Anterior cingulate cortex (tissue), 58 donors: Measurements from ENCODE around the gene RHOG.
"Not testable (repeated sequence)": the region's sequence is repeated elsewhere in the genome, so short reads cannot be mapped to it uniquely, and the experiment has no call there.

ENCODE experiments used
- DNase-seq, 58 donors: peaks; one replicate each; lab custom pipeline; 2025; lab: John Stamatoyannopoulos, UW

The RHOG gene

DNA sequence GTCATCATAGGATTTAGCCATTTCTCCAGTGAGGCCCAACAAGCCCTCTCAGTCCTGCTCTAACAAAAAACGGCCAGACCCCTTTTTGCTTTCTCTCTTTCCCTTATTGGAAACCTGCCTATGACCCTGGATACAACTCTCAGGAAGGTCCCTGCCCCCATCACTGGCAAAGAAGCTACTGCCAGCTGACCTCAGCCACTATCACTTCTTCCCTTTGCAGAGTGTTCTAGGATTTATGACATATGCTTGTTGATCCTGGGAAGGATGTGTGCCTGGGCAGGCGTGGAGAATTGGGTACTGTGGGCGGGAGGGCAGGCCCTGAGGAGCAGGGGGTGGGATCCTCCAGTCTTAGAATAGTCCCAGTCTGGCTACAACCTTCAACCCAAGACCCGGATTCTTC is 24.9 kb downstream of the RHOG start:
- no peak for DNase-seq

DNA sequence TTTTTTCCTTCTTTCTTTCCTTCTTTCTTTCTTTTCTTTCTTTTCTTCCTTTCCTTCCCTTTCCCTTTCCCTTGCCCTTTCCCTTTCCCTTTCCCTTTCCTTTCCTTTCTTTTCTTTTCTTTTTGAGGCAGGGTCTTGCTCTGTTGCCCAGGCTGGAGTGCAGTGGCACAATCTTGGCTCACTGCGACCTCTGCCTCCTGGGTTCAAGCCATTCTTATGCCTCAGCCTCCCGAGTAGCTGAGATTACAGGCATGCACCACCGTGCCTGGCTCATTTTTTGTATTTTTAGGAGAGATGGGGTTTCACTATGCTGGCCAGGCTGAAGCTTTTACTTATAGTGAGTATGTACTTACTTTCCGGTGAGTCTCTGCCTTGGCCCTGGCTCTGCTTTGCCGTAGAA is 25.9 kb downstream of the RHOG start:
- not testable (repeated sequence) for DNase-seq

DNA sequence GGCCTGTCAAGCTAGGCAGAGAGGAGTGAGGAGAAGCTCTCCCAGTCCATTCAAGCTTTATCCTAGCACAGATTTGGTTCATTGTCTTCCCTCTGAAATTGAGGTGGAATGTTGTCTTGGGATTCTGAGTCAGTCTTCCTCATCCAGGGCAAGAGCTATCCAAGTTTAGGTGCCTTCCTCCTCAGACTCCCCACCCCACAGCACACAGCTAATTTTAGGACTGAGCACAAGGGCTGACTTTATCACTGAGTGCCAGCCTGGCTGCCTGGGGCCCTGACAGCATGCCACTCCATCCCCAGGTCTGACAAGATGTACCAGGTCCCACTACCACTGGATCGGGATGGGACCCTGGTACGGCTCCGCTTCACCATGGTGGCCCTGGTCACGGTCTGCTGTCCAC is 29.8 kb downstream of the RHOG start:
- no peak for DNase-seq

DNA sequence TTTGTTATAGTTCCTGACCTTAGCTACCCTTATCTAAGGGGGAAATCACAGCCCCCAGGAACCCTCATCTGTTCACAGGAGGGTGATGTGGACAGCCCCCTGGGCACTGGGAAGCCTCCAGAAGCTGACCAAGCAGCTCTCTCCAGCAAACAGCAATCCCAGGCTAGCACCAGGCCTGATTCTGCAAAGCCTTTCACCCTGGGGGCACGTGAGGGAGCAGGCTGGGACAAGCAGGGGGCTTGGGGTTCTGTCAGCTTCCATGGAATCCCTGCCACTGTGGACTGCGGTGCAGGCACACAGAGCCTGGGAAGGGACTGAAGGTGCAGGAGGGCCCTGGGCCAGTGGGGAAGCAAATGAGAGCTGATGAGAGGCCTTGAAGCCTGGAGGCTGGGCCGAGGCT is 30.3 kb downstream of the RHOG start:
- no peak for DNase-seq

DNA sequence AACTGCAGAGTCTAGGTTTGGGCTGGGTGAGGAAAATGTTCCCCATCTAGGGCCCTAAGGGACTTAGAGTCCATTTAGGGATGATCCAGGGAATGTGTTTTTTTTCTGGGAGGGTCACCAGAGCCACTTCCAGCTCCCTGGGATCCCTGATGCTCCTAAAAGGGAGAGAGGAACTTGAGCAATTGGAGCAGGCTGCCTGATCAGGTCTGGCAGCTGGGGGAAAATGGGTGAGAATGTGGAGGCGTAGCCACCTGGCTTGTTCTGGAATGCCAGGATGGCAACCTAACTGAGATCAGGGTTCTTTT is 31.2 kb downstream of the RHOG start:
- peak in 2 of 58 donors; percentile 23 to 27 for DNase-seq

DNA sequence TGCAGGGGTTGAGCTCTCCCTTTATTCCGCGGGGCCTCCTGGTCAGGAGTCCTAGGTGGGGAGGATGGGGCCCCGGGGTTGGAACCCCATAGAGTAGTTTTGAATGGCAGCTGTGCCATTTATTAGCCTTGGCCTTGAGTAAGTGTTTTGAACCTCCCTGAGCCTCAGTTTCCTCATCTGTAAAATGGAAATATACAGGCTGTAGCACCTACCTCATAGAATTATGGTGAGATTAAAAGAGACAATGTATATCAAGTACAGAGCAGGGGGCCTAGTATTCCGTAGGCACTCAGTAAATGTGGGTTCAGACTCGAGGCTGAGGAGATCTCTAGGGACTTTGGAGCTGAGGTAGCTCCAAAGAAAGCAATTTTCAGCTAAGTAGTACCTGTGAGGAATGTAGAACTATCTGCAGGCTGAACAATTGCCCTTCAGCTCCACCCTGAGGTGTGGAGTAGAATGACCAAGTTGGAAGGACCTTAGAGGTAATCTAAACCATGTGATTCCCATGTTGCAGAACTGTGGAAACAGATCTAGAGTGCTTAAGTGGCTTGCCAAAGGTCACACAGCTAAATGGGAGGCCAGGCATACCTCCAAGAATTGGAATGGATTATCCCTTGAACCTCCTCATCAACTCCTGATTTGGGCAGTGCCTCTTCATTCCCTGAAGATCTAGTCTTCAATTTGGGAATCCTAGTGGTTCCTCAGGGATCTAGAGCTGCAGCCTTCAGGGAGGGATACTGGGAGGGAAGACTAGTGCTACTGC is 31.7 kb downstream of the RHOG start:
- no peak for DNase-seq

DNA sequence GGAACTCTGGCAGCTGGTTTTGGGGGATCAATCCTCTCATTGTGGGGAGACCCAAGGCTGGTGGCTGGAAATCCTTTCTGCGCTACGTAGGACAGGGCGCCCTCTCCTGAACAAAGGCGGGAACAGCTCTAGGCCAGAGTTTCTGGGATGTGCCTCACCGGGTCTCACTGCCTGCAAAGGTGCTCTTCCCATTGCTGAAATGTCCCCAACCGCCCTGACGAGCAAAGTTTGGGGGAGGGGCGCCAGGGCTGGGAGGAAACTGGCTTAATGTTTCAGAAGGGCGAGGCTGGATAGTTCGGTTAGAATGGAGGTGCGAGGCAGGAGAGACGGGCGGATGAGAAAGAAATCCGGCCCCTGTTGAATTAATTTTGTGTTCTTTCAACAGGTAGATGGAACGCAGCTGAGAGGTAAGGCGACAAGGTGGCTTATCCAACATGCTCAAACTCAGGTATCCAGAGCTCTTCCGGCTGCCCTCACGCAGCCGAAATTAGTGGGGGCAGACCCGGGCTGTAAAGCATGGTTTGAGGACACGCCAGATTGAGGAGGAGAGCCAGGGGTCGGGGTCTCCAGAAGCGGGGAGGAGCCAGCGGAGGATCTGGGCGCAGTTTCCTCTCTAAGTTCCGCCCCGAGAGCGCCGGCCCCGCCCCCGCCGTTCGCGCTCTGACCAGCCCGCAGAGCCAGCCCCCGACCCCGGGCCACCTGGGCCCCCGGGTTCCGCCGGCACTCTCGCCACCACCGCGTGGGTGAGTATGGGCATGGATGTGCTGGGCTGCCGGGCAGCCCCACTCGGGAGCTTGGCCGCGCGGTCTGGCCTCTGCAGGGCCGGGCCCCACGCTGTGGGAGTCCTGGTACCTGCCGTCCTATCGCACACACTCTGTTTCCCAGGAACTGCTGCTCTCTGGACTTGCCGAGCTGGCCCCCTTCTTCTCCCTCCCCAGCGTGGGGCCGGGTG is 32.6 kb downstream of the RHOG start, which contains the start of gene PGAP2:
TSS of gene PGAP2 (plus strand) at position 652 of the 952 bp plus-strand sequence. CDS start 2,700 bp downstream, outside the sequence.
- peak in 36 of 58 donors; percentile 6 to 55 (median 31) for DNase-seq

DNA sequence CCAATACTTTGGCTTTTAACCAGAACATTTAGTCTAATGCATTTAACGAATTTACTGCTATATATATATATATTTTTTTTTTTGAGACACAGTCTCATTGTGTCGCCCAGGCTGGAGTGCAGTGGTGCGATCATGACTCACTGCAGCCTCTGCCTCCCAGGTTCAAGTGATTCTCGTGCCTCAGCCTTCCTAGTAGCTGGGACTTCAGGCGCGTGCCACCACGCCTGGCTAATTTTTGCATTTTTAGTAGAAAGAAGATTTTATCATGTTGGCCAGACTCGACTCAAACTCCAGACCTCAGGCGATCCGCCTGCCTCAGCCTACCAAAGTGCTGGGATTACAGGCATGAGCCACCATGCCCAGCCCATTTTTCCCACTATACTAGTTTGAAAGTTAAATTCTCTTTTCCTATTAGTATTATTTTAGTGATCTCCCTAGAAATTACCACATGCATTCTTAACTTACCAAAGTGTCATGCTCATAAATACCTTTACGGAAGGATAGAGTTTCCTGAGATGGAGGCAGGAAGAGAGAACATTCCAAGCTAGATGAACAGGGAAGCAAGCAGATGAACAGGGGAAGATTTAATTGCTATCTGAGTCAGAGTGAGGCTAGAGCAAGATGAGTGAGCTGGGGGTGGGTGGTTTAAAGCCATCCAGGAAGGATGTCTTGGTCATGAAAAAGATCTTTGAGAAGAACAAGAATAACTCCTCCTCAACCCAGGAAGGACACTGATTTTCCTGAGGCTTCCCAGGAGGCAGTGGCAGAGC is 36.8 kb downstream of the RHOG start:
- no peak for DNase-seq

DNA sequence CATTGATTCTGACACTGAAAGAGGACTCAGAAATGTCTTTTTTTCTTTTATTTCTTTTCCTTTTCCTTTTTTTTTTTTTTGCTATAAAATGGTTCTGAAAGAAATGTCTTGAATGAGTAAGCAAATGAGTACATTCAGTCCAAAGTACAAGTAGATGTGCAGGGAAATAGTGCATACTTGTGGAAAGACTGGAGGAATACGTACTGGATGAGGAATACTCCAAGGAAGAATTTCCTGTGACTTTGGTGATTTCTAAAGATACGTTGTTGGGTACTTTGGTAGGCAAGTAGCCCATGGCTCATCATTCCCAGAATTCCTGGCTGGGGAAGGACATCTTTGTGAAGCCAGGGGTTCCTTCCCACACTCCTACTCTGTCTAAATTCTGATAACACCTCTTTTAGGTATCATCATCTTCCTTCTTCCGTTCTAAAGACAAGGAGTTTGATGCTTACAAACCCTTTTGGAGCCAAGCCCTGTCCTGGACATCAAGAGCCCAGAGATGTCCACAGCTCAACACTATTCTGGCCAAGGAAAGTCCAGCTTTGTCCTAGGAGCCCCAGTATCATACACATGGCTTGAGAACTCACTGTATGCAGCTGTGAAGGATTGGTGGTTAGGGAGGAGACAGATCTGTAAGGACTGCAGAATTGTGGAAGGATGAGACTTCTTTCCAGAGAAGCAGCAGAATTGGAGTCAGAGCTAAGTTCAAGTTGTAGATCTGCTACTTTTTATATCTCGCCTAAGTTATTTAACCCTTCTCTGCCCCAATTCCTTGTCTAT is 38.6 kb downstream of the RHOG start:
- no peak for DNase-seq

DNA sequence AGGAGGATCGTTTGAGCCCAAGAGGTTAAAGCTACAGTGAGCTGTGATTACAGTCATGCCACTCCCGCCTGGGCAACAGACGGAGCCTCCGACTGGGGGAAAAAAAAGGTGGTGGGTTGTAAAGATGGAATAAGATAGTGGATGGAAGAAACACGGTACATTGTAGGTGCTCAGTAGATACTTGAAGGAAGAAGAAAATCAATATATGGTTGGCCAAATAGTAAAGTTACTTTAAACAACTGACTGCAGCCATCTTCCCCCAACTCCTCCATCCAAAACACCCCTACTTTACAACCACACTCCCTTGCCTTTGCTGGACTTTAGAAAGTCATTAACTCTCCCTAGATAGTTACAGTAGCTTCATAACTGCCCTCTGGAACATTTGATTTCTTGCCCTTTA is 40.9 kb downstream of the RHOG start:
- DNase-seq: no peak

DNA sequence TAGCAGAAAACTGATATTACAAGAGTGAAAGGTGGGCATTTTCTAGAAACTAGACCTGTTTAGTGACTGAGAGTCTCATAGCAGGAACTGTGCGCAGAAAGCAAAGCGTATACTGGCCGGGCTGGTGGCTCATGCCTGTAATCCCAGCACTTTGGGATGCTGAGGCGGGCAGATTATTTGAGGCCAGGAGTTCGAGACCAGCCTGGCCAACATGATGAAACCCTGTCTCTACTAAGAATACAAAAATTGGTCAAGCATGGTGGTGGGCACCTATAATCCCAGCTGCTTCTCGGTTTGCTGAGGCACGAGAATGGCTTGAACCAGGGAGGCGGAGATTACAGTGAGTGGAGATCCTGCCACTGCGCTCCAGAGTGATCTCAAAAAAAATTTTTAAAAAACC is 41.6 kb downstream of the RHOG start:
- no peak for DNase-seq

DNA sequence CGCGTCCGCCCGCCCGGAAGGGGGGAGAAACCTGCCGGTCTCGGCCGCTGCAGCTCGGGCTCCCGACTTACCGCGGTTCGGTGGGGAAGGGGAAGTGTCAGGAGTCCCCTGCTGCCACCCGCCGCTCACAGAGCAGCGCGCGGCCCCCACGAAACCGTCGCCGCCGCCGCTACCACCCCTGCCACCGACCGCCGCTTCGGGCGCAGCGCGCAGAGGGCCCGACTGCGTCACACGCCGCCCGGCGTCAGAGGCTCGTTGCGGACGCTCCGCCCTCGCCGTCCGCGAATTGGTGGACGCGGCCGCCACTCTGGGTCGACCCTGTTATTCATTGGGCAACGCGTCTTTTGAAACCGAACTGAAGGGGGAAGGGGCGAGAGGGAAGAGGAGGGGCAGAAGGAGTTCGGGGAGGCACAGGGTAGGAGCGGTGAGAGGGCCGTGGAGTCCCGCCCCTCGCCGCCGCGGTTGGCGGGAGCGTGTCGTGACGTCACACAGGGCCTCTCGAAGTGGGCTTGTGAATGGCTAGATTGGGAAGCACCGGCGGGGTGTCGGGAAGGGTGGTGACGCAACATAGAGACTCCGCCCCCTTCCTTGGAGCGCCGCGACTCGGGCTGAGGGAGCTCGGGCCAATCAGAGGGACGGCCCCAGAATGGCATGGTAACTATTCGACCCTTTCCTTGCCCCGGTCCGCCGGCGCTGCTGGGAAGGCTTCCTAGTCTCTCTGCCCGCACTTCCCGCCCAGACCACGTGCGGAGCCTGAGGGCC is 43.2 kb downstream of the RHOG start, which contains the start of gene NUP98:
TSS of gene NUP98 (minus strand) at position 226 of the 762 bp plus-strand sequence. CDS start 15,437 bp downstream, outside the sequence.
- peak; percentile 81 to 100 (median 99) for DNase-seq

DNA sequence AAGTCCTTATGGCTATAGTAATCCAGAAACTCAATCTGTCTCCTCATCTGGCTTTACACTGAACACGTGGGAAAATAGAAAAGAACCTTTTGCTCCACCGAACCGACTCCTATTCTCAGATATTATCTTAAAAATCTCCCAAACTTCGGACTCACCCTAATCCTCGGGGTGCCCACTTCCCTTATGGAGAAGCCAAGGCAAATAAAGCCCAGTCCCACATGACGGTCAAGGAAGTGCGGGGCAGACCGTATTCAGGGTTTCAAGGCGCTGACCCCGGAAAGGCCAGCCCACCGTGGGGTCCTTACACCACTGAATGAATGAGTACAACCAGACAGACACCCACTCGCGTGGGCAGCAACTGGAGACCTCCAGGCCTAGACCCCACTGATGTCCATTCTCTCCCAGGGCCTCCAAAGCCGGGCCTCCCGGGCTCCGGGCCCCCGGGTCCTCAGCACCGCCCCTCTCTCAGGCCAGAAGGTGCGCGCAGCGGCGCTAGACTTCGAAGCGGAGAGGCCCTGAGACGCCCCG is 43.9 kb downstream of the RHOG start:
- DNase-seq: peak in 3 of 58 donors; percentile 56 to 63 (median 61)

DNA sequence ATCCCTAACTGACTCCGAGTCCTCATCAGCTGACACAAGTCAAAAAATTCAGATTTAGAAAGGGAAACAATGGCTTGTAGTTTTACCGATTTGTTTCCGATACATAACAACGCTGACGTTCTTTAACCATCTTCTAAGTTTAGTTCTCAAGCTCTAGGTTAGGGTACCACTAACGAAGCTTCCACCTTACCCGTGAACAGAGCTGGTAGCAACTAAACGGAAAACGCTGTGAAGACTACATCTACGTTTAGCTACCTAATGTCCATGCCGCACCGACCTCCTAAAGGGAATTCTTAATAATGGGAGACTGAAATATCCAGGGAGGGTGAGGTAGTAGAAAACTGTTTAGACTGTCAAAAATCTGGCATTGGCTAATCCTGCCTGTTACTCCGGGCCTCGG is 44.4 kb downstream of the RHOG start:
- DNase-seq: no peak

DNA sequence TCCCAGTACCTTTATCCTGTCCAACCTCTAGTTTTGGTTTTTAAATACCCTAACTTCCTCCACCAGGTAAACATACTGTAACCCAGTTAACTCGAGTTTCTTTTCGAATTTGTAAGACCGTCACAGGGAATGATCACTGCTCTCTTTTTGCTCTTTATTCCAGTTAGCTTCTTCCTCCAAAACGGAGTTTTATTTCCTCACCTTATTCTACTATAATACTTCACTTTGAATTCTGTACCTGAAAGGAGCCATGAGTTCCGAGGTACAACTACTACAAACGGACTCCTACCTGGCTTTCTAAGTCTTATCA is 44.8 kb downstream of the RHOG start:
- DNase-seq: no peak

DNA sequence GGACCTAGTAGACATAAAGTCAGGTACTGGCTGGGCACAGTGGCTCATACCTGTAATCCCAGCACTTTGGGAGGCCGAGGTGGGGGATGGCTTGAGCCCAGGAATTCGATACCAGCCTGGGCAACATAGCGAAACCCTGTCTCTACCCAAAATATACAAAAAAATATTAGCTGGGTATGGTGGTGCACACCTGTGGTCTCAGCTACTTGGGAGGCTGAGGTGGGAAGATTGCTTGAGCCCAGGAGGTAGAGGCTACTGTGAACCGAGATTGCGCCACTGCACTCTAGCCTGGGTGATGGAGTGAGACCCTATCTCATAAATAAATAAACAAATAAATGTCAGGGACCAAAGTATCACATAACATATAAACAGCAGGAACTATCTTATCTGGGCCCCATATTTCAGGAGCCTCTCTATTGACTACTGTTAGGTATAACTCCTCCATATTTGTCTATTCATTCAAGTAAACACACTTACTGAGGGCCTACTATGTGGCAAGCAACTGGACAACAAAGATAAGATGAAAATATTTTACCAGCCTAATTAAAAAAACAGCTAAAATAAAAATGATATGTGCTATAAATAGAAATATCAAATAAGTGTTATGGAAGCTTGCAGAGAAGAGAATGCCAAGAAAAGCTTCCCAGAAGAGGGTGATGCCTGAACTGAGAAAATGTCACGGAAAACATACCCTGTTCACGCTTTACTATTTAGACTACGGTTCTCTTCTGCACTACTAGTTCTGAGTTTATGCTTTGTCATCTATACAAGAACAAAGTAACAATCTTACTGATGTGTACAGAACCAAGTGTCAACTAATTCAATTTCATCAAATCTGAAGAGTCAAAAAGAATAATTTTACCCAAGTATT is 45.4 kb downstream of the RHOG start:
- no peak for DNase-seq

DNA sequence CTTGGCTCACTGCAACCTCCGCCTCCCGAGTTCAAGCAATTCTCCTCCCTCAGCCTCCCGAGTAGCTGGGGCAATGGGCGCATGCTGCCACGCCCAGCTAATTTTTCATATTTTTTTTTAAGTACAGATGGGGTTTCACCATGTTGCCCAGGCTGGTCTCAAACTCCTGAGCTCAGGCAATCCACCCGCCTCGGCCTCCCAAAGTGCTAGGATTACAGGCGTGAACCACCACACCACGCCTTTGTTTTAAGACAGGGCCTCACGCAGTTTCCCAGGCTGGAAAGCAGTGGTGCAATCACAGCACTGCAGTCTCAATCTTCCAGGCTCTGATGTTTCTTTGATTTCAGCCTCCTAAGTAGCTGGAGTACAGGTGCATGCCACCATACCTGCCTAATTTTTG is 46.4 kb downstream of the RHOG start:
- DNase-seq: not testable (repeated sequence)
